NCI-H1930 (cell line): ENCODE results near the gene TCF4.

ENCODE experiments used
- DNase-seq, 2 experiments: peaks; one replicate each; lab custom pipeline; 2025; lab: John Stamatoyannopoulos, UW

Gene TCF4

DNA sequence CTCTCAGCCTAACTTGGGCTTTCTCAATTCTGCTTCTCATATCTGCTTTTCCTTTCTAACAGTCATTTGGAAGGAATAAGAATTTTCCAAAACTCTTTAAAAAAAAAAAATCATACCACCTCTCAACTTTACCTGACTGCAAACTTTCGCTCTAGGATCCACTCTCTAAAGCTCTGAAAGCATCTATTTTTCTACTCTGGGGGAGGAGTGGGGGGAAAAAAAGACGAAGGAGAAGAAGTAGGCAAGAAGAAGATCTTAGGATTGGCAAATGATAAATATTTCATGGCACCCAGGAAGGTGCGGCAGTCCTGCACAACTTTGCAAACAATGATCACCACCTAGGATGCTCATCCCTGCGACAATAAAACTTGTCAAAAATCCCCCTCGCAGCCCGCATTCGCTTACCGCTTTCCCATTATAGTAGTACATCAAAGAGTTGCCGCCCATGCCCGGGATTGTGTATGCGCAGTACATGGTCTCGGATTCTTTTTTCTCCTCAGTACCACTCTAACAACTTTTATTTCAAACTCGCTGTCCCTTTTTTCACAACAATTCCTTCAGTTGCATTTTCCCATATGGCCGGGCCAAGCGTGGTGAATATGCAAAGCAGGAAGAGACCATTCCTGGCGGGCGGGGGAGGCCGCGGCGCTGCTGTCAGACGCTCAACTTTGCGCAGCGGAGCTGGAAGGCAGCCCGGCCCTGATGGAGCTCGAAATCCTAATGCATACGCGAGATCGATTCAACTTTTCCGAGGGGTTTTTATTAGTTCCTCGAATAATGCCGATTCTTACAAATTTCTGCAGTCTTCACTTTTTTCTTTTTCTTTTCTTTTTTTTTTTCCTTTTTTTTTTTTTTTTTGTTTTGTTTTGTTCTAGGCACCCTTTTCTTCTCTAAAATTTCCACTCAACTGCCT is 266.5 kb downstream of the TCF4 start:
- DNase-seq: no peak

GRCh38 chr18:55320424-55321264 is 267.3 kb downstream of the TCF4 start:
- no peak for DNase-seq

GRCh38 chr18:55319459-55320193 is 268.4 kb downstream of the TCF4 start:
- no peak for DNase-seq

- no peak for DNase-seq
These were observed 269.0 kb downstream of the TCF4 start for GRCh38 chr18:55318951-55319441.

DNA sequence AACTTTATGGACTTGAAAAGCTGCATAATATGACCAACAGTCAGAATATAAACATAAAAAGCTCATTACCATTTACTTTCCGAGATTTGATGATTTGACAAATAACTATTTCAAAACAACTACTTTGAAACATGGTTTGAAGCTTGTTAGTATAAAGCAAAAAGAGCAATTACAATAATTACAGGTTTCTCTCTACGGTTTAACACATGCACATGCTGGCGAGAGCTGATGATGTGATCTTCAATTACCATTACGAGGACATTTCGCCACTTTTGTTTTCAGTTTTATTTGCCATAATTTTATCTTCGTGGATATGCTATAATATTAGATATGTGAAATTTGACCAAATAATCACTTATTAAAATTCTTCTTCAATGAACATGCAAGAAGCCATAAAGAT is 270.1 kb downstream of the TCF4 start:
- DNase-seq: peak in 1 of 2 experiments; percentile 20

- no peak for DNase-seq
These were observed 270.7 kb downstream of the TCF4 start for GRCh38 chr18:55317324-55317723.

GRCh38 chr18:55316486-55317184 is 271.4 kb downstream of the TCF4 start:
- no peak for DNase-seq

GRCh38 chr18:55314615-55315237 is 273.3 kb downstream of the TCF4 start:
- DNase-seq: peak; percentile 71 to 85

GRCh38 chr18:55314031-55314430 is 274.0 kb downstream of the TCF4 start:
- no peak for DNase-seq

- no peak for DNase-seq
These were observed 277.1 kb downstream of the TCF4 start for GRCh38 chr18:55310863-55311262.

- DNase-seq: no peak
These were observed 277.8 kb downstream of the TCF4 start for GRCh38 chr18:55310044-55310676.

- DNase-seq: no peak
These were observed 278.7 kb downstream of the TCF4 start for GRCh38 chr18:55309249-55309648.

- no peak for DNase-seq
These were observed 280.5 kb downstream of the TCF4 start for GRCh38 chr18:55307505-55307904.

DNA sequence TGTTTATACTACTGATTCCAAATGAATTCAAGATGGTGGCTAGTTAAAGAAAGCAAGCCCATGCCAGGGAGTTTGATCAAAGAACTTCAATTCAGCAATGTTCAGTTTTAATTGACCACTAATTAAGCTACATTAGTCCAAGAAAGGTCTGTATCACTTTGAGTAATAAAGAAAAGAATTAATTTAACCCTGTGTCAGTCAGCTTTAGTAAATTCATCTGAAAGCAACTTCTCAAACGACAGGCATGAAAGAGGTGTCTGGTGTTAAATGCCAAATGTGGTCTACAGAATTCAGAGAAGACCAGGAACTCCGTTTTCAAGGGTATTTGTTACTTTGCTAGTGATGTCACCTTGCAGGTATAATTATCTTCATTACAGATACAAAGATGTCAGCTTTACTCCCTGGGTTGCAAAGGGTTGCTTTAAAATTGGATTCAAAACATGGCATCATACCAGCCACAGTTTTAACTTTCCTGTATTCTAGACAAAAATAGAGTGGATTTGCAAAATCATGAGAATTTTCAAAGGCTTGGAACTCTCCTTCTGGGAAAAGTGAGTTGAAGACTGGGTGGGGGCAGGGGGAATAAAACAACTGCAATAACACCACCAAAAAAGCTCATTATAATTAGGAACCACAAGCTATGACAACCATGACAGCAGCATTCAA is 281.5 kb downstream of the TCF4 start:
- DNase-seq: no peak

DNA sequence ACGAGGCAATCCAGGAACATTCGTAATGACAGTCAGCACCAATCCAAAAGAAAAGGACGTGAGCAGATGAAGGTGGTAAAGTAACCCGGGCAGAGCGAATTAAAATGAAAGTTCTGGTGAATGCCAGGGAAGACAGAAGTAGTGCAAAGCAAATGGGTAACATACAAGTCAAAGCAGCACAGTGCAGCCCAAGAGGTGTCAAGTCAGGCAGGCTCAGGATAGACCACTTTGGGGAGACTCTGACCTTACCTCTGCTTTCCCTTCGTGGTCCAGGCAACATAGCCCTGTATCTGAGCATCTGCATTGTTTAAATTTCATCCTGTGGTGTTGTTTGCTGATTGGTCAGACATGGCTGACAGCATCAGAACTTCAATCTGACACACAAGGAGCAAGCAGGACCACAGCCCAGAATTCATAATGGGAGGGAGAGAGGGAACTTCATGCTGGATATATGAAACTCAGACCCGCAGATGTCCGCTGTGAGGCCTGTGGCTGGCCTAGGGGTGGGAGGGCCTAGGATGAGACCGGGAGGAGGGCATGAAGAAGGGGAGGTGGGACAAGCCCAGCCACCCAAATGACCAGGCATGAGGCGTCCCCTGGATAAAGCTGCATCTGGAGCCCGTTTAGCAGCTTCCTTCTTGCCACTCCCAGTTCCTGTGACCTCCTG is 285.7 kb downstream of the TCF4 start:
- DNase-seq: no peak

- no peak for DNase-seq
These were observed 286.2 kb downstream of the TCF4 start for GRCh38 chr18:55301824-55302166.

DNA sequence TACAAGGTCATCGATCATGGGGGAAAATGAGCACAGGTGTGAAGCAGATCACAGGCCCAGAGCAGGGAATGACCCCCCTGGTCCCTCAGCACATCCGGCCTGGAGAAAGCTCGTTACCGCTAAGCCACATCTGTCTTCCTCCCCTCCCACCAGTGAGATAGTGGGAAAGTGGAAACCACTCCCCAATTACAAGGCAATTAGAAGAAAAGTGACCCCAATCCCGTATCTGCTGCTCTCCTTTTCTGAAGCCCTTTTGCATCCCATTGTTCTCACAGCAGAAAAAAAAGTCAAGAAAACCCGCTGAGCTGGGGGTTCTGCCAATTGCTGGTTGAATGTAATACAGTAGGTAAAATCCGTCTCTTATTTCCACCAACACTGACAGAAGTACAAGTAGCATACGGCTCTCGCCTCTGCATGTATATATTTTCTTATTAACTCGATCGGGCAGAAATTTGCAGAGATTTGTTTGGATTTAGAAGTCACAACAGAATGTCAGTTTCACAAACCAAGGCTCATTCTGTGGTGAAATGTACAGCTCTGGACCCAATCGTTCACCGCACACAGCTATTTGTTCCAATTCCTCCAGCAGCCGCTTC is 287.0 kb downstream of the TCF4 start:
- DNase-seq: no peak

DNA sequence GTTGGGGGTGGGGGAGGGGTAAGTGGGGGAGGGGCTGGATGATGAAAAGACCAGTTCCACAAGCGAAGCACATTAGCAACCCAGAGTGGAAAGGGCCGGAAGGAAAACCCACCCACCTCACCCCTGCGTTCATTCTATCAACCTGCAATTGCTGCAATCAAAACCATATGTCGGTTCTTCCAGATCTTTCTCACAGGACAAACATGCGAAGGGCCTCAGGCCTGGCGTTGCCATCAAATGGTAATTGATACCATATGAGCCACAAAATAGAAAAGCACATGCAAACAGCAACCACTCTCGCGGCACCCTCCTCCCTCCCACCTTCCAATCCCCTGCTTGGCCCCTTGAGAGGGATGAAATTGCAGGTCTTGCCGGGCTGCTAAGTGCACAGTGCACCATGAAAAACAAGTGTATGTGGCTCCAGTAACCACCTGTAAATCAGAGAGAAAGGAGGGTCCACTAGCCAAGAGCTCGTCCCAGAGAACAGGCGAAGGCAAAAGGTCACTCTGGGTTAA is 287.5 kb downstream of the TCF4 start:
- no peak for DNase-seq

DNA sequence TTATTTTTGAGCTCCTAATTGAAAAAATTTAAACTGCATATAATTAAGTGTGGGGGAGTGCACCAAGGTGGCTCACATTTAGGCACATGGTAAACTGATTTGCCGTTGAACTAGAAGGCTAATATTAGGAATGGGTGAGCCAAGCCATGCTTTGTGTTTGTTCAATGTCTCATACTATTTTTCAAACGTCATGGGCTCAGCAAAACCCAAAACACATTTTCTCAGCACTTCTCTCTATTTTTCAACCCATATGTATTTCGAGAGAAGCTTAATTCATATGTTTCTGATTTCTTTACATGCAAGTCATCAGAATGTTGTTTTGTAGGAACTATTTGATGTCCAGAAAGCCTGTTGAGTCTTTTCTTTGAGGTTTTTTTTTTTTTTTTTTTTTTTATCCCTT is 291.2 kb downstream of the TCF4 start:
- DNase-seq: no peak
